ENCODE measurements around the gene SLC35F5. TPM values are rescaled to one million over a fixed set of nuclear protein-coding genes. Genes with fewer than 3 reads are reported as not detected.
"Not testable (repeated sequence)": the region's sequence is repeated elsewhere in the genome, so short reads cannot be mapped to it uniquely, and the experiment has no call there.

Gene SLC35F5
- total RNA-seq, 1 experiment from 2014 or later, result 90.9 TPM

DNA sequence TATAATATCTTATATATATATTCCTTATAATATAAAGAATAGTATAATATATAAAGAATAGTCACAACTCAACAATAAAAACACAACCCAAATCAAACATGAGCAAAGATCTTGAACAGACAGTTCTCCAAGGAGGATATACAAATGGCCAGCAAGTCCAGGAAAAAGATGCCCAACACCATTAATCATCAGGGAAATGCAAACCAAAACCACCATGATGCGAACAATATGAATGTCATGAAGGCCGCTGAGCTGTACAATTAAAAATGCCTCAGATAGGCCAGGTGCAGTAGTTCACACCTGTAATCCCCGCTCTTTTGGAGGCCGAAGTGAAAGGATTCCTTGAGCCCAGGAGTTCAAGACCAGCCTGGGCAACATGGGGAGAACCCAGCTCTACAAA, 58.9 kb downstream of the SLC35F5 start:
- DNase-seq (ENCODE audit: low spot score), result no peak

GRCh38 chr2:113694438-113694837, 62.0 kb downstream of the SLC35F5 start:
- DNase-seq (ENCODE audit: low spot score), result no peak

DNA sequence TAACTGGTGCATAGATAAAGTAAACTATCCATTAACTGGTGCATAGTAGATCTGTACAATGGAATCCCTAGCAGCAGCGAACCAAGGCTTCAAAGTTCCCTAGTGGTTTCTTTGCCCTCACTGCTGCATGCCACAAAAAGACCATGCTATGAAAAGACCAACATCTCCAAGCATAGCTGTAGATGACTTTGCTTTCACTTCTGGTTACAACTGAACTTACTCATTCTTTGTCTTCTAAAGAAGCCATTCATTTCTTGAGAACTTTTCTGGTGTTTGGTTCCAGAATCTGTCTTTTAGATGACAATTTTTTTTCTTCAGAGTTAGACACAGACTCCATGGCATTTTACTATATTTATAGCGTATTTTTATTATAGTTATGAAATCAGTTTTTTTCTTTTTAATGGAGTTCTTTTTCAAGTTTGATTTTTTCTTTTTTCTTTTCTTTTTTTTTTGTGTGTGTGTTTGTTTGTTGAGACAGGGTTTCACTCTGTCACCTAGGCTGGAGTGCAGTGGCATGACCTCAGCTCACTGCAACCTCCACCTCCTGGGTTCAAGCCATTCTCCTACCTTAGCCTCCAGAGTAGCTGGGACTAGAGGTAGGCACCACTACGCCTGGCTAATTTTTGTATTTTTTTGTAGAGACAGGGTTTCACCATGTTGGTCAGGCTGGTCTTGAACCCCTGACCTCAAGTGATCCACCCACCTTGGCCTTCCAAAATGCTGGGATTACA, 63.6 kb downstream of the SLC35F5 start:
- DNase-seq (ENCODE audit: low spot score), result no peak

GRCh38 chr2:113690871-113691270, 65.6 kb downstream of the SLC35F5 start:
- not testable (repeated sequence) for DNase-seq (ENCODE audit: low spot score)

DNA sequence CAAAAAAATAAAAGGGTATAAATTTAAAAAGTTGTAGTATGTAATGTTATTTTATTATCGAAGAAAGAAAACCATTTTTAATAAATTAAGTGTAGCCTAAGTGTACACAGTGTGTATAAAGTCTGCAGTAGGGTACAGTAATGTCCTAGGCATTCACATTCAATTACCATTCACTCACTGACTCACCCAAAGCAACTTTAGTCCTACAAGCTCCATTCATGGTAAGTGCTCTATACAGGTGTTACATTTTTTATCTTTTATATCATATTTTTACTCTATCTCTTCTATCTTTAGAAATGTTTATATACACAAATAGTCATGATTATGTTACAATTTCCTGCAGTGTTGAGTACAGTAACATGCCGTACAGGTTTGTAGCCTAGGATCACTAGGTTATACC, 69.9 kb downstream of the SLC35F5 start:
- DNase-seq (ENCODE audit: low spot score), result no peak

DNA sequence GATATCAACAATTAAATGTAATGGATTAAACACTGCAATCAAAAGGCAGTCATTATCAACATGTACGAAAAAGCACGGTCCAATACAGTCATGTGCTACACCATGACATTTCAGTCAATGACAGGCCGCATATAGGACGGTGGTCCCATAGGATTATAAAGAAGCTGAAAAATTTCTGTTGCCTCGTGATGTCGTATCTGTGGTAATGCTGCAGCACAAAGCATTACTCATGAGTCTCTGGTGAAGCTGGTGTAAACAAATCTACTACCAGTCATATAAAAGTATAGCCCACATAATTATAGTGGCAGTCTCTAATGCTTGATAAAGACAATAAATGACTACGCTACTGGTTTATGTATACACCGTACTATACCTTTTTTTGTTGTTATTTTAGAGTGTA, 71.0 kb downstream of the SLC35F5 start:
- DNase-seq (ENCODE audit: low spot score), result no peak

GRCh38 chr2:113679457-113679856, 77.0 kb downstream of the SLC35F5 start:
- no peak for DNase-seq (ENCODE audit: low spot score)

DNA sequence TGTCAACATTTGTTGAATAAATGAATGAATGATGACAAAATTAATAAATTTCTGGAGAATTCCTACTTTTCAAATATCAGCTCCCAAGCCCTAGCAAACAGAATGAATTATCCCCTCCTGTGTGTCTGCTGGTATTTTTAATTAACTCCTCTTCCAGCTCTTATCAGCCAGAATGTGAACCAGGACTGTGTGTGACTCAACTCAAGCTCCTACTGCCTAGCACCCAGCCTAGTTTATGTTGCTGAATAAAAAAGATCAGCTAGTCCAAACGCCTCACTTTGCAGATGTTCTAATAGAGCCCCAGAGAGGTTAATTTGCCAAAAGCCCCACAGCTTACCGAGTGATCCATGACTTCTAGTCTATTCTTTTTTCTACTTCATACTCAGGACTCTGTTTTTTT, 79.1 kb downstream of the SLC35F5 start:
- no peak for DNase-seq (ENCODE audit: low spot score)

GRCh38 chr2:113676623-113677266, 79.7 kb downstream of the SLC35F5 start:
- no peak for DNase-seq (ENCODE audit: low spot score)

GRCh38 chr2:113675875-113676274, 80.6 kb downstream of the SLC35F5 start:
- no peak for DNase-seq (ENCODE audit: low spot score)

- DNase-seq (ENCODE audit: low spot score), result no peak
Measured at GRCh38 chr2:113672326-113672932, 84.0 kb downstream of the SLC35F5 start.

DNA sequence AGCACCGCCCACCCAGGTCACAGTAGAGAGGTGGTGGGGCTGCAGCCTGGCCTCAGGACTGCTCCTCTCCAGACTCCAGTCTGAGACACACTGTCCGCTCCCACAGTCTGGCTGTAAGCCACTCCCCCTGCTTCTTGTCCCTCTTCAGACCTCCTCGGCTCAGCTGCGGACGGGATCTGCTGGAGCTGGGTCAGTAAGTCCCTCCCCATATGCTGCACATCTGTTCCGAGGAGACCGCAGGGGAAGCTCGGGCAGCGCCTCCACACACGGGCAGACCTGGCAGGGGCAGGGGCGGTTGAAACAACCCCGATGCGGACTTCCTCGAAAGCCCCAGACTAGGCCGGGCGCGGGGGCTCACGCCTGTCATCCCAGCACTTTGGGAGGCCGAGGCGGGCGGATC, 87.4 kb downstream of the SLC35F5 start:
- DNase-seq (ENCODE audit: low spot score), result not testable (repeated sequence)

DNA sequence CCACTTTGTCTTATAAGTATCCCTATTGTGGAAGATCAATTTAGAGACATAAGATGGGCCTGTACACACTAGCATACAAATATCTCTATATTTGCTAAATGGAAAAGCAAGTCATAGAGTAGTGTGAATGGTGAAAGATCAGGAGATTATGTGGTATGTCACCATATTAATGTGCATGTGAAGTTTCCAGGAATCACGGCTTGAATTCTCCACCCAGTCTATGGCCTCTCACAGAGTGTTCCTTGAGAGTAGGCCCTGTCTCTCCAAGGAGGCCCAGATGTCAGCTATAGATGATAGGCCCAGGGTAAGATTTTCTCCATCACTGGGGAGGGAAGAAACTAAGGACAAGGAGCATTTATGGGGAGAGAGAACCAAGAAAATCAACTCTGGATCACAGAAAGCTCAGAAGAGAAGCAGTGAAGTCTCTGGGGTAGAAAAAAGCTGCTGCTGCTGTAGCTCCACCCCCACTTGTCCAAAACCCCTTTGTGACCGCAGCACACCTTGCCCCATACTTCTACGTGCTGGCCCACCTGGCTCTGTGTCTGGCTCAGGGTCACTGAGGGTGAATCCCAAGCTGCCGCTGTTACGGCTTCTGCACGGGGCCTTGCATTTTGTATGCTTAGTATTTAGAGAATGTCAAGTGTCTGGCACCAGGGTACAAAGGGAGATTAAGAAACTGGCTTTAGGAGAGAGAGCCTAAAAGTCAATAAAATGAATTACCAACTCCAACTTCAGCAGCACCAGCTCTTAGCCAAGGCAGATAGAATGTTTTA, 91.5 kb downstream of the SLC35F5 start:
- not testable (repeated sequence) for DNase-seq (ENCODE audit: low spot score)

DNA sequence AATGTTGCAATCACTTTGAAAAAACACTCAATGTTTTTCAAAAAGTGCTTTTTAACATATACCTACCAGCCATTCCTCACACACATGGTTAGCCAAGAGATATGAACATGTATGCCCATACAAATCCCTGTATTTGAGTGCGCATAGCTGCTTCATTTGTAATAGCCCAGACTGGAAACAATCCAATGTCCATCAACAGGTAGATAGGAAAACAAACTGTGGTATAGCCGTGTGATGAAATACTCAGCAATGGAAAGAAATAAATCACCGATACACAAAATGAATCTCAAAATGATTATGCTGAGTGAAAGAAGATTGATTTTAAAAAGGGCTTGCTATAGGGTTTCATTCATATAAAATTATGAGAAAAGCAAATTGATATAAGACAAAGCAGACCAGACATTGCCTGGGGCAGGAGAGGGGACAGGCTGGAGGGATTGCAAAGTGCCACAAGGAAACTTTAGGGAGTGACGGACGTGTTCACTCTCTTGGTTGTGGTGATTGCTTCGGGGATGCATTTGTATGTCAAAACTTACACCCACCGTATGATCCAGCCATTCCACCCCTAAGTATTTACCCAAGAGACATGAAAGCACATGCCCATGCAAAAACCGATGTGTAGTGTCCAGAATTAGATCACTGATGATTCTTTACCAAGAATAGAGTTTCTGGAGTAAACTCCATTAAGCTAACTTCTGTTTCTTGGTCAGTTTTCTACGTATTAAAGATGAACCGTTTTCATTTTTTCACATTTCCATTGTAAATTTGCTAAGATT, 93.0 kb downstream of the SLC35F5 start:
- not testable (repeated sequence) for DNase-seq (ENCODE audit: low spot score)

Other genes with a start within 250 kb of the SLC35F5 start
- gene RABL2A, start 129.4 kb downstream of the SLC35F5 start, total RNA-seq (2014; rRNA removed; shearing (Covaris generic)), result 7.0 and 14.4 TPM in 2 replicates
- 402 and 425 TPM in 2 replicates for gene ACTR3, start 133.4 kb upstream of the SLC35F5 start, total RNA-seq (2014; rRNA removed; shearing (Covaris generic))

Data from A172 (cell line).